Measurements from ENCODE around the gene TOM1L1. TPM values are rescaled to one million over a fixed set of nuclear protein-coding genes. Genes with fewer than 3 reads are reported as not detected.

The TOM1L1 gene, protein sequence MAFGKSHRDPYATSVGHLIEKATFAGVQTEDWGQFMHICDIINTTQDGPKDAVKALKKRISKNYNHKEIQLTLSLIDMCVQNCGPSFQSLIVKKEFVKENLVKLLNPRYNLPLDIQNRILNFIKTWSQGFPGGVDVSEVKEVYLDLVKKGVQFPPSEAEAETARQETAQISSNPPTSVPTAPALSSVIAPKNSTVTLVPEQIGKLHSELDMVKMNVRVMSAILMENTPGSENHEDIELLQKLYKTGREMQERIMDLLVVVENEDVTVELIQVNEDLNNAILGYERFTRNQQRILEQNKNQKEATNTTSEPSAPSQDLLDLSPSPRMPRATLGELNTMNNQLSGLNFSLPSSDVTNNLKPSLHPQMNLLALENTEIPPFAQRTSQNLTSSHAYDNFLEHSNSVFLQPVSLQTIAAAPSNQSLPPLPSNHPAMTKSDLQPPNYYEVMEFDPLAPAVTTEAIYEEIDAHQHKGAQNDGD
- 33.6 to 43.7 TPM (median 38.1 TPM) in 5 replicates for total RNA-seq (2022; extraction: Qiagen RNA extraction)

DNA sequence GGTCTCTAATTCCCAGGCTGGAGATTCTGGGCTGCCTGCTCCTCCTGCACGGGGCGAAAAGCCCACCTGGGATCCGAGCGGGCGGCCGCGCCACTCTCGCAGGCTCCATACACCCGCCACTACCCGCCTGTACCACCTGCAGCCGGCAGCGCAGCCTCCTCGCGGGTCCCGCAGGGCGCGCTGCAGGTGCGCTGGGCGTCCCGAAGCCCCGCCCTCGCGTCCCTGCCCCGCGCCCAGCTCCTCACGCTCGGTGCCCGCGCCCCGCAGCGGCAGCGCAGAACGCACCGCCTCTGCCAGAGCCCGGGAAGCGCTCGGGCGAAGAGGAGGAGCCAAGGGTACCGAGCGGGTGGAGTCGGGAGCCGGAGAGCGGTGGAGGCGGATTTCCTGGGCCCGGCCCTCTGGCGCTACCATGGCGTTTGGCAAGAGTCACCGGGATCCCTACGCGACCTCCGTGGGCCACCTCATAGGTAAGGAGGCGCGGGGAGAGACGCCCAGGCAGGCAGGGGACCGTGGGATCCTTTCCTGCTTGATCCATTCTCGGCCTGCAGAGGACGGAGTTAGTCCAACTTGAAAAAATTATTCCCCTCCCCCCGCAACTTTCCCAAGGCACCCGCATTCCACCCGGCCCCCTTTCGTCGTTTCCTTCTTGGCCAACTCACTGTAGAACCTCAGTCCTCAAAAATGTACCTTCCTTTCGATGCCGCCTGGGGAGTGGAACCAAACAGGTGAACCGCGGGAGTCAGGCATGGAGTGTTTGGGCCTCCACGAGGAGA is at the start of gene TOM1L1:
TSS of gene TOM1L1 (plus strand) at position 396 of the 773 bp plus-strand sequence. CDS start at position 410, 14 bp downstream.

DNA sequence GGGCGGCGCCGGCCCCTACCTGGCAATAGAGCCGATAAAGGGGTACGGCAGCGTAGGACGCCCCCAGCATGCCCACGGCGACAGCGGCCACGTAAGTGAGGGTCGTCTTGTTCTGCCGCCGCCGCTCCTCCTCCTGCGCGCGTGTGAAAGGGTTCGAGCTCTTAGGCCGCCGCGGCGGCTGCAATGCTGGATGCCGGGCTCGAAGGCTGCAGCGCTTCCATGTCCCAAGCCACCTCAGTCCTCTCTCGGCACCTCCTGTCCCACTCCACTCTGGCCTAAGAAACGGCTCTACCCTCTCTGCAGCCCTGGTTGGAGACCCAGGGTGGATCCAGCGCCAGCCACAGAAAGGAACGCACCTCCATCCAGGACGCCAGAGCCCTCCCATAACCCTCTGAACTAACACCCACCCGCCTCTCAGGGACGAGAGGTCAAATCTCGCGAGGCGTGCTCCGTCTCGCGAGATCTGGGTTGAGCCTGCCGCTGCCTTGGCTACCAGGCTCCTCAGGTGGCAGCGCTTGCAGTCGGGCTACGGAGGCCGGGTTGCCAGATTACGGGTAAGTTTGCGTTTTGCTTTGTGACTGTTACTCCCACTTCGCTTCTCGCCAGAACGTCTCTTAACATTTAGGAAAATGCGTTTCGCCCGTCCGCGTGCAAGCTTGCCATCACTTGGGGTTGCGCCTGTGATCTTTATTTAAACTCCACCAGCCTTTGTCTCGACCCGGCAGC is 67.8 kb downstream of the TOM1L1 start, which contains the start of the genes COX11 and STXBP4:
TSS of gene COX11 (minus strand) at position 393 of the 726 bp plus-strand sequence. CDS start at position 385, 8 bp downstream.
TSS of gene STXBP4 (plus strand) at position 504 of the 726 bp plus-strand sequence. CDS start 17,455 bp downstream, outside the sequence.

Other genes starting within 250 kb of the TOM1L1 start
- gene COX11, start 67.8 kb downstream of the TOM1L1 start, total RNA-seq (2022; extraction: Qiagen RNA extraction) = 87.1 to 139 TPM (median 97.1 TPM) in 5 replicates
- 3.5 to 8.1 TPM (median 4.8 TPM) in 5 replicates for gene STXBP4, start 67.9 kb downstream of the TOM1L1 start, total RNA-seq (2022; extraction: Qiagen RNA extraction)

Data from A549 treated with CORT108297 at 1 μM for 4 hours (cell line).